Stimulated activated naive CD8-positive, alpha-beta T cell treated with anti-CD3 and anti-CD28 coated beads, Interleukin-15, amount 100 ng/mL, for 72 hours (primary cell): ENCODE measurements around the gene FERD3L.
"Not testable (repeated sequence)": the region's sequence is repeated elsewhere in the genome, so short reads cannot be mapped to it uniquely, and the experiment has no call there.

Experiments
- ATAC-seq: fragments of 150-1000 bp; cut with Tn5 transposase; 2 replicates; pipeline ENCODE4 v1.10.0; 2021; ENCODE audit warnings: mild to moderate bottlenecking, moderate library complexity
- DNase-seq, 2 donors: peaks; one replicate each; pipeline ENCODE4 v3.0.0; 2021 to 2022
- H3K27ac Mint-ChIP-seq, 2 donors: one replicate each; pipeline ENCODE4 v1.8.0; 2022; ENCODE audit warnings: mild to moderate bottlenecking in 2 of 2, mixed read lengths in 2 of 2, moderate library complexity in 2 of 2
- H3K27me3 Mint-ChIP-seq: one replicate; pipeline ENCODE4 v1.8.0; 2022; ENCODE audit warnings: mixed read lengths
- H3K4me1 Mint-ChIP-seq: one replicate; pipeline ENCODE4 v1.8.0; 2022; ENCODE audit warnings: mild to moderate bottlenecking, mixed read lengths
- H3K4me3 Mint-ChIP-seq, 2 donors: one replicate each; pipeline ENCODE4 v1.8.0; 2022; ENCODE audit warnings: mild to moderate bottlenecking in 2 of 2, mixed read lengths in 2 of 2, moderate library complexity in 1 of 2
- H3K9me3 Mint-ChIP-seq, 2 donors: one replicate each; pipeline ENCODE4 v1.8.0; 2022; ENCODE audit warnings: mixed read lengths in 2 of 2

Gene FERD3L

GRCh38 chr7:19144661-19145433 is at the start of gene FERD3L:
TSS of gene FERD3L (minus strand) at chr7:19145421. CDS start at chr7:19145362, 59 bp downstream.
- DNase-seq: no peak
- Mint-ChIP-seq H3K4me3 (no peak within 1 kb of the TSS), H3K27ac (peak within 1 kb of the TSS in 1 of 2 donors; percentile 33), H3K27me3 (peaks cover 51% of the 10 kb centered on the region), H3K4me1 (peaks cover 5% of the 10 kb centered on the region), H3K9me3 (peaks cover 10 to 11% of the 10 kb centered on the region in 2 donors)
- no peak for ATAC-seq

- H3K27ac Mint-ChIP-seq, H3K4me1 Mint-ChIP-seq, H3K4me3 Mint-ChIP-seq, H3K9me3 Mint-ChIP-seq, H3K27me3 Mint-ChIP-seq, ATAC-seq, DNase-seq: not testable (repeated sequence)
Measured at GRCh38 chr7:19194417-19194816, 49.2 kb upstream of the FERD3L start.

GRCh38 chr7:19181634-19182033 is 36.4 kb upstream of the FERD3L start:
- no peak overlapping the region for H3K27ac Mint-ChIP-seq
- no peaks in the 10 kb centered on the region for H3K27me3 Mint-ChIP-seq

GRCh38 chr7:19178595-19178994 is 33.4 kb upstream of the FERD3L start:
- no peak overlapping the region for H3K4me3 Mint-ChIP-seq
- H3K4me1 Mint-ChIP-seq: no peaks in the 10 kb centered on the region
- no peaks in the 10 kb centered on the region for H3K27me3 Mint-ChIP-seq
- H3K27ac Mint-ChIP-seq: no peak overlapping the region
- DNase-seq (no peak), ATAC-seq (no peak)
- peaks cover 9% of the 10 kb centered on the region in 2 donors for H3K9me3 Mint-ChIP-seq

More at GRCh38 chr7:19181634-19182033, 36.4 kb upstream of the FERD3L start:
- ATAC-seq: no peak
- peaks cover 9 to 17% of the 10 kb centered on the region in 2 donors for H3K9me3 Mint-ChIP-seq
- H3K4me3 Mint-ChIP-seq: no peak overlapping the region
- DNase-seq: no peak
- no peaks in the 10 kb centered on the region for H3K4me1 Mint-ChIP-seq

- ATAC-seq (no peak), DNase-seq (no peak)
- Mint-ChIP-seq H3K27me3 (no peaks in the 10 kb centered on the region), H3K27ac (no peak overlapping the region), H3K4me1 (no peaks in the 10 kb centered on the region), H3K4me3 (no peak overlapping the region), H3K9me3 (peaks cover under 1 to 4% of the 10 kb centered on the region in 2 donors)
Measured at GRCh38 chr7:19177269-19177668, 32.0 kb upstream of the FERD3L start.

- H3K27ac Mint-ChIP-seq: no peak overlapping the region
- H3K4me3 Mint-ChIP-seq: no peak overlapping the region
- no peaks in the 10 kb centered on the region for H3K27me3 Mint-ChIP-seq
- no peaks in the 10 kb centered on the region for H3K9me3 Mint-ChIP-seq
- DNase-seq: no peak
- H3K4me1 Mint-ChIP-seq: no peaks in the 10 kb centered on the region
- no peak for ATAC-seq
Measured at GRCh38 chr7:19175241-19175640, 30.0 kb upstream of the FERD3L start.

- no peaks in the 10 kb centered on the region for H3K4me1 Mint-ChIP-seq
- no peaks in the 10 kb centered on the region for H3K27me3 Mint-ChIP-seq
- DNase-seq (no peak), ATAC-seq (no peak)
- H3K9me3 Mint-ChIP-seq: peaks cover 0 to 5% of the 10 kb centered on the region in 2 donors
- H3K4me3 Mint-ChIP-seq: no peak overlapping the region
- H3K27ac Mint-ChIP-seq: no peak overlapping the region
Measured at GRCh38 chr7:19161671-19162070, 16.4 kb upstream of the FERD3L start.

GRCh38 chr7:19146699-19147098 is 1.5 kb upstream of the FERD3L start:
- Mint-ChIP-seq H3K4me1 (peaks cover 5% of the 10 kb centered on the region), H3K4me3 (no peak overlapping the region), H3K27ac (no peak overlapping the region), H3K27me3 (peaks cover 51% of the 10 kb centered on the region), H3K9me3 (peaks cover 10 to 11% of the 10 kb centered on the region in 2 donors)
- ATAC-seq (no peak), DNase-seq (no peak)

GRCh38 chr7:19145434-19146115 is 354 bp upstream of the FERD3L start:
- Mint-ChIP-seq H3K27me3 (peaks cover 51% of the 10 kb centered on the region), H3K9me3 (peaks cover 10 to 11% of the 10 kb centered on the region in 2 donors), H3K4me1 (peaks cover 5% of the 10 kb centered on the region), H3K4me3 (no peak overlapping the region), H3K27ac (no peak overlapping the region)
- no peak for DNase-seq
- no peak for ATAC-seq

- no peak overlapping the region for H3K27ac Mint-ChIP-seq
- peaks cover 10 to 11% of the 10 kb centered on the region in 2 donors for H3K9me3 Mint-ChIP-seq
- peaks cover 5% of the 10 kb centered on the region for H3K4me1 Mint-ChIP-seq
- H3K4me3 Mint-ChIP-seq: no peak overlapping the region
- H3K27me3 Mint-ChIP-seq: peaks cover 51% of the 10 kb centered on the region
- no peak for ATAC-seq
- no peak for DNase-seq
Measured at GRCh38 chr7:19143881-19144574, 1.2 kb downstream of the FERD3L start.

GRCh38 chr7:19139706-19140327 is 5.4 kb downstream of the FERD3L start:
- H3K9me3 Mint-ChIP-seq: peaks cover 1 to 5% of the 10 kb centered on the region in 2 donors
- no peak overlapping the region for H3K4me3 Mint-ChIP-seq
- H3K4me1 Mint-ChIP-seq: no peaks in the 10 kb centered on the region
- no peak for ATAC-seq
- DNase-seq: no peak
- H3K27ac Mint-ChIP-seq: no peak overlapping the region
- H3K27me3 Mint-ChIP-seq: peaks cover 25% of the 10 kb centered on the region

- Mint-ChIP-seq H3K27ac (no peak overlapping the region), H3K9me3 (peaks cover 0 to 5% of the 10 kb centered on the region in 2 donors), H3K4me3 (no peak overlapping the region), H3K27me3 (no peaks in the 10 kb centered on the region), H3K4me1 (no peaks in the 10 kb centered on the region)
- DNase-seq (no peak), ATAC-seq (no peak)
Measured at GRCh38 chr7:19133886-19134285, 11.3 kb downstream of the FERD3L start.

GRCh38 chr7:19133390-19133789 is 11.8 kb downstream of the FERD3L start:
- peaks cover 0 to 5% of the 10 kb centered on the region in 2 donors for H3K9me3 Mint-ChIP-seq
- H3K27ac Mint-ChIP-seq: no peak overlapping the region
- H3K4me3 Mint-ChIP-seq: no peak overlapping the region
- DNase-seq: no peak
- H3K4me1 Mint-ChIP-seq: no peaks in the 10 kb centered on the region
- H3K27me3 Mint-ChIP-seq: no peaks in the 10 kb centered on the region
- no peak for ATAC-seq

- Mint-ChIP-seq H3K27ac (no peak overlapping the region), H3K27me3 (no peaks in the 10 kb centered on the region), H3K9me3 (peaks cover 0 to 8% of the 10 kb centered on the region in 2 donors), H3K4me1 (no peaks in the 10 kb centered on the region), H3K4me3 (no peak overlapping the region)
- no peak for ATAC-seq
- DNase-seq: no peak
Measured at GRCh38 chr7:19128856-19129255, 16.4 kb downstream of the FERD3L start.

- ATAC-seq (no peak), DNase-seq (no peak)
- no peak overlapping the region for H3K4me3 Mint-ChIP-seq
- H3K27ac Mint-ChIP-seq: no peak overlapping the region
- peaks cover 40% of the 10 kb centered on the region for H3K27me3 Mint-ChIP-seq
- no peaks in the 10 kb centered on the region for H3K9me3 Mint-ChIP-seq
- no peaks in the 10 kb centered on the region for H3K4me1 Mint-ChIP-seq
Measured at GRCh38 chr7:19121977-19122588, 23.1 kb downstream of the FERD3L start.
